Peyer's patch (tissue), 4 donors: ENCODE data around the gene NELFCD. TPM values are rescaled to one million over a fixed set of nuclear protein-coding genes. Genes with fewer than 3 reads are reported as not detected.

Source experiments
- DNase-seq, 3 donors: peaks; one replicate each; pipeline ENCODE4 v3.0.0-alpha.2; 2017 to 2019
- H3K27ac ChIP-seq, 4 donors: fragments of 200-600 bp; sonication (generic); one replicate each; pipeline ENCODE4 v1.5.1; 2016 to 2019
- H3K27me3 ChIP-seq, 2 donors: fragments of 200-600 bp; sonication (generic); one replicate each; pipeline ENCODE4 v1.5.1; 2019
- H3K36me3 ChIP-seq, 3 donors: fragments of 200-600 bp; sonication (generic); one replicate each; pipeline ENCODE4 v1.5.1; 2016 to 2019
- H3K4me1 ChIP-seq, 4 donors: fragments of 200-600 bp; sonication (generic); one replicate each; pipeline ENCODE4 v1.5.1; 2016 to 2019
- H3K4me3 ChIP-seq, 4 donors: fragments of 200-600 bp; sonication (generic); 1 replicate in 3 of 4; 2 replicates in 1 of 4; pipeline ENCODE4 v1.5.1; 2016 to 2019; ENCODE audit warnings: mild to moderate bottlenecking in 1 of 4
- H3K9me3 ChIP-seq, 4 donors: fragments of 200-600 bp; sonication (generic); one replicate each; pipeline ENCODE4 v1.5.1; 2016 to 2019; ENCODE audit warnings: mild to moderate bottlenecking in 1 of 4
- POLR2A ChIP-seq, 2 donors: fragments of 450-650 bp; IDR thresholded peaks; one replicate each; pipeline ENCODE4 v1.5.1; 2017; ENCODE audit warnings: antibody characterized with exemption in 2 of 2, mild to moderate bottlenecking in 2 of 2, moderate library complexity in 2 of 2
- total RNA-seq, 4 donors: library from RNA; depleted of rRNA; stranded (reverse); fragments of >200 nt; gene quantifications; one replicate each; pipeline ENCODE4 v1.1.0, GENCODE V29; 2016
- TF ChIP-seq, protein P1 (sequence below), 6 experiments: fragments of 450-650 bp in 4 of 6; fragments of 200-600 bp in 2 of 6; sonication (generic) in 1 of 6; IDR thresholded peaks; one replicate each; pipeline ENCODE4 v1.5.1; 2017 to 2019; ENCODE audit warnings: antibody characterized with exemption in 6 of 6, mild to moderate bottlenecking in 3 of 6, moderate library complexity in 1 of 6

NELFCD gene
- total RNA-seq, 4 donors from 2014 or later, result 39.6 to 98.2 (median 65.1) TPM

DNA sequence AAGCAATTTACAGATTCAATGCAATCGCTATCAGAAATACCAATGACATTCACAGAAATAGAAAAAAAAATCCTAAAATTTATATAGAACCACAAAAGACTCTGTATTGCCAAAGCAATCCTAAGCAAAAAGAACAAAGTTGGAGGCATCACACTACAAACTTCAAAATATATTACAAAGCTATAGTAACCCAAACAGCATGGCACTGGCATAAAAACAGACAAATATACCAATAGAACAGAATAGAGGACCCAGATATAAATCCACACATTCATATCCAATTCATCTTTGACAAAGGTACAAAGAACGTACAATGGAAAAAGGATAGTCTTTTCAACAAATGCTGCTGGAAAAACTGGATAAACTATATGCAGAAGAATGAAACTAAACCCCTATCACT lies 11.6 kb upstream of the NELFCD start:
- H3K27me3 ChIP-seq, result no peaks in the 10 kb centered on the region
- no peak overlapping the region for H3K27ac ChIP-seq
- H3K36me3 ChIP-seq, result no peaks in the 10 kb centered on the region
- DNase-seq, result no peak
- TF ChIP-seq, protein P1, sequence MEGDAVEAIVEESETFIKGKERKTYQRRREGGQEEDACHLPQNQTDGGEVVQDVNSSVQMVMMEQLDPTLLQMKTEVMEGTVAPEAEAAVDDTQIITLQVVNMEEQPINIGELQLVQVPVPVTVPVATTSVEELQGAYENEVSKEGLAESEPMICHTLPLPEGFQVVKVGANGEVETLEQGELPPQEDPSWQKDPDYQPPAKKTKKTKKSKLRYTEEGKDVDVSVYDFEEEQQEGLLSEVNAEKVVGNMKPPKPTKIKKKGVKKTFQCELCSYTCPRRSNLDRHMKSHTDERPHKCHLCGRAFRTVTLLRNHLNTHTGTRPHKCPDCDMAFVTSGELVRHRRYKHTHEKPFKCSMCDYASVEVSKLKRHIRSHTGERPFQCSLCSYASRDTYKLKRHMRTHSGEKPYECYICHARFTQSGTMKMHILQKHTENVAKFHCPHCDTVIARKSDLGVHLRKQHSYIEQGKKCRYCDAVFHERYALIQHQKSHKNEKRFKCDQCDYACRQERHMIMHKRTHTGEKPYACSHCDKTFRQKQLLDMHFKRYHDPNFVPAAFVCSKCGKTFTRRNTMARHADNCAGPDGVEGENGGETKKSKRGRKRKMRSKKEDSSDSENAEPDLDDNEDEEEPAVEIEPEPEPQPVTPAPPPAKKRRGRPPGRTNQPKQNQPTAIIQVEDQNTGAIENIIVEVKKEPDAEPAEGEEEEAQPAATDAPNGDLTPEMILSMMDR (IDR thresholded peaks at IDR 0.05), result no peak
- no peak for TF ChIP-seq POLR2A (IDR thresholded peaks at IDR 0.05)
- H3K9me3 ChIP-seq, result peaks cover 0 to 3% (median 0%) of the 10 kb centered on the region in 4 donors
- no peak overlapping the region for H3K4me3 ChIP-seq
- H3K4me1 ChIP-seq, result no peaks in the 10 kb centered on the region

DNA sequence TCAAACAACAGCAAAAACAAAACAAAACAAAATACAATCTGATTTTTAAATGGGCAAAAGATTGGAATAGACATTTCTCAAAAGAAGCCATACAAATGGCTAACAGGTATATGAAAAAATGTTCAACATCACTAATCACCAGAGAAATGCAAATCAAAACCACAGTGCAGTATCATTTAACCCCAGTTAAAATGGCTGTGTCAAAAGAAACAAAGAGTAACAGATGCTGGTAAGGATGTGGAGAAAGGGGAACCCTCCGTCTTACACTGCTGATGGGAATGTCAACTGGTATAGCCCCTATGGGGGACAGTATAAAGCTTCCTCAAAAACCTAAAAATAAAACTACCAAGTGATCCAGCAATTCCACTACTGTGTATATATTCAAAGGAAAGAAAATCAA lies 10.9 kb upstream of the NELFCD start:
- Histone ChIP-seq H3K4me3 (no peak overlapping the region), H3K36me3 (no peaks in the 10 kb centered on the region), H3K9me3 (peaks cover 0 to 9% (median 0%) of the 10 kb centered on the region in 4 donors), H3K27me3 (no peaks in the 10 kb centered on the region), H3K27ac (no peak overlapping the region), H3K4me1 (no peaks in the 10 kb centered on the region)
- TF ChIP-seq, protein P1 (IDR thresholded peaks at IDR 0.05), result no peak
- TF ChIP-seq POLR2A (IDR thresholded peaks at IDR 0.05), result no peak
- no peak for DNase-seq

DNA sequence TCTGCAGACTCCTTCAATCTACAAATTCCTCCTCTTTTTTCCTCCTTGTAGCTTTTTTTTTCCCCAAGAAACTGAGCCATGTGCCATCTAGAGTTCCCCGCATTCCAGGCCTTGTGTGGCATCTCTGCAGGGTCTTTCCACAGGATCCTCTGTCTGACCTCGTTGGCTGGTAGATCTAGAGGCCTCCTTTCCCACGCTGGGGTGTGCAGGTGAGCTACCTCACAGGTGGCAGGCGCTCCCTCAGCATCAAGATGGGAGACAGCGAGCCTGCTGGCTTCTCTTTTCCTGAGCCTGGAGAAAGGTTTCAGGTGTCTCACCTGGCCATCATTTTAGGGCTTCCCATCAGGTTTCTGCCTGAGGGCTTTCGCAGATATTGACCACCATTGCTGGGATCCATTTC lies 9.6 kb upstream of the NELFCD start:
- no peaks in the 10 kb centered on the region for H3K4me1 ChIP-seq
- DNase-seq, result no peak
- H3K4me3 ChIP-seq, result no peak overlapping the region
- H3K27ac ChIP-seq, result no peak overlapping the region
- H3K9me3 ChIP-seq, result peaks cover 0 to 11% (median 0%) of the 10 kb centered on the region in 4 donors
- H3K27me3 ChIP-seq, result no peaks in the 10 kb centered on the region
- H3K36me3 ChIP-seq, result no peaks in the 10 kb centered on the region
- TF ChIP-seq, protein P1 (IDR thresholded peaks at IDR 0.05), result no peak
- TF ChIP-seq POLR2A (IDR thresholded peaks at IDR 0.05), result no peak

DNA sequence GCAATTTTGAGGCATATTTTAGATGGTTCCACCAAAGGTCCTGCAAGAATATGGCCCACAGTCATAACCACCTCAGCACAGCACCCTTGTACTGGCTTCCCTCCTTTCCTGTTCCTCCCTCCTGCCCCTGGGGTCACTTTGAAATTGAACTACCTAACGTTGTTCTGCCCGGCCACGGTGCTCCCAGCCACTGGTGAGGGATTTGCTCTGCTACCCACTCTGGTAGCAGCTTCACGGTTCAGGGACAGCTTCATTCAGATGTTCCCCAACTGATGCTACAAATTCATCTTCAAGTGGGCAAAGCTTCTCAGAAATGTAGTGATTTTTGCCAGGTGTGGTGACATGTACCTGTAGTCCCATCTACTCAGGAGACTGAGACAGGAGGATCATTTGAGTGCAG lies 7.9 kb upstream of the NELFCD start:
- peaks cover 0 to 11% (median 0%) of the 10 kb centered on the region in 4 donors for H3K9me3 ChIP-seq
- H3K4me1 ChIP-seq, result no peaks in the 10 kb centered on the region
- TF ChIP-seq, protein P1 (IDR thresholded peaks at IDR 0.05), result no peak
- no peak for TF ChIP-seq POLR2A (IDR thresholded peaks at IDR 0.05)
- no peak for DNase-seq
- H3K27me3 ChIP-seq, result no peaks in the 10 kb centered on the region
- no peak overlapping the region for H3K27ac ChIP-seq
- no peaks in the 10 kb centered on the region for H3K36me3 ChIP-seq
- H3K4me3 ChIP-seq, result no peak overlapping the region

DNA sequence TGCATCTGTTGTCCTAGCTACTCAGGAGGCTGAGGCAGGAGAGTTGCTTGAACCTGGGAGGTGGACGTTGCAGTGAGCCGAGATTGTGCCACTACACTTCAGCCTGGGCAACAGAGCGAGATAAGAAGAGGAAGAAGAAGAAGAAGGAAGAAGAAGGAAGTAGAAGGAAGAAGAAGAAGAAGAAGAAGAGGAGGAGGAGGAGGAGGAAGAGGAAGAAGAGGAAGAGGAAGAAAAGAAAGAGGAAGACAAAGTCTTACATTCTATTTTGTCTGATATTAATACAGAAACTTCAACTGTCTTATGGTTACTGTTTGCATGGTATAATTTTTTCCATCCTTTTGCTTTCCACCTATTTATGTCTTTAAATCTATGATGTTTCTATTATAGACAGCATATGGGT lies 7.2 kb upstream of the NELFCD start:
- no peaks in the 10 kb centered on the region for H3K27me3 ChIP-seq
- H3K27ac ChIP-seq, result no peak overlapping the region
- H3K9me3 ChIP-seq, result peaks cover 0 to 11% (median 0%) of the 10 kb centered on the region in 4 donors
- no peaks in the 10 kb centered on the region for H3K36me3 ChIP-seq
- no peak for DNase-seq
- no peak for TF ChIP-seq POLR2A (IDR thresholded peaks at IDR 0.05)
- TF ChIP-seq, protein P1 (IDR thresholded peaks at IDR 0.05), result no peak
- H3K4me1 ChIP-seq, result no peaks in the 10 kb centered on the region
- H3K4me3 ChIP-seq, result no peak overlapping the region

DNA sequence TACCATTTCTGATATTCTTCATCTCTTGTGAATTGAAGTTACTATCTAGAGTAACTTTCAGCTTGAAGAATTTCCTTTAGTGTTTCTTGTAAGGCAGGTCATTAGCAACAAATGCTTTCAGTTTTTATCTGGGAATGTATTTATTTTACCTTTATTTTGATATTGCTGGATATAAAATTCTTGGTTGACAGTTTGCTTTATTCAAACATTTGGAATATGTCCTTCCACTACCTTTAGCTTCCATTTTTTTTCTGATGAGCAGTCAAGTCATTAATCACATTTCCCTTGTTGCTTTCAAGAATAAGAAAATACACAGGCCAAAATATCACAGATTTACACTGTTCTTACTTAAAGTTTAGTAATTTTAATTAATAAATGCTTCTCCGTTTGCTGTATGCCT lies 5.7 kb upstream of the NELFCD start:
- TF ChIP-seq, protein P1 (IDR thresholded peaks at IDR 0.05), result no peak
- TF ChIP-seq POLR2A (IDR thresholded peaks at IDR 0.05), result no peak
- Histone ChIP-seq H3K4me1 (no peaks in the 10 kb centered on the region), H3K27me3 (no peaks in the 10 kb centered on the region), H3K4me3 (no peak overlapping the region), H3K27ac (no peak overlapping the region), H3K36me3 (no peaks in the 10 kb centered on the region), H3K9me3 (peaks cover 0 to 8% (median 0%) of the 10 kb centered on the region in 4 donors)
- DNase-seq, result no peak
